HepG2 (cell line): Measurements from ENCODE around the gene RGPD3. TPM values are rescaled to one million over a fixed set of nuclear protein-coding genes. Genes with fewer than 3 reads are reported as not detected.

ENCODE experiments used
- ATAC-seq: fragments of 200-7000 bp; cut with Tn5 transposase; 3 replicates; pipeline ENCODE4 v1.9.1; 2020; ENCODE audit warnings: mild to moderate bottlenecking, moderate library complexity
- BruUV-seq: library from RNA; stranded (reverse); fragments of 400-500 nt; replicated peaks from 2 replicates; lab custom pipeline; 2021; lab: Mats Ljungman, UMichigan
- CTCF ChIA-PET: fragments of 300-600 bp; formaldehyde crosslinking; extraction: SDS; loops from one replicate; lab custom pipeline; 2021; ENCODE audit warnings: low total read pairs, inconsistent platforms, low intra/inter-chr PET ratio; lab: Yijun Ruan, JAX
- POLR2A ChIA-PET: fragments of 350-600 bp; sonication (Branson Sonifier 250); formaldehyde crosslinking; loops from one replicate; lab custom pipeline; 2020; ENCODE audit warnings: antibody characterized with exemption, inconsistent platforms; lab: Yijun Ruan, JAX
- DNase-seq: peaks from one replicate; pipeline ENCODE4 v3.0.0-alpha.2; 2015; ENCODE audit warnings: low spot score
- FAIRE-seq: peaks from 3 replicates; lab custom pipeline; 2011; peaks lifted over from hg19 to GRCh38; lab: Jason Lieb, UNC
- H2AFZ ChIP-seq: one replicate; pipeline ENCODE4 v1.6.1; 2011; ENCODE audit warnings: low read length, inconsistent platforms
- H3K27ac ChIP-seq: fragments of 300-600 bp; 3 replicates; pipeline ENCODE4 v1.8.0; 2011; ENCODE audit warnings: mixed run types, mild to moderate bottlenecking, mixed read lengths, low read length, inconsistent platforms; ENCODE audit not compliant: insufficient read depth; ENCODE audit errors: extremely low read length
- H3K27me3 ChIP-seq, 2 experiments: fragments of 200-600 bp in 1 of 2; 2 replicates in 1 of 2; 3 replicates in 1 of 2; pipeline versions ENCODE4 v1.6.0 to v1.8.0; 2011; ENCODE audit warnings: low read length in 2 of 2, mild to moderate bottlenecking in 2 of 2, moderate library complexity in 2 of 2, inconsistent platforms in 1 of 2; ENCODE audit not compliant: insufficient read depth in 2 of 2, control insufficient read depth in 1 of 2
- H3K36me3 ChIP-seq, 2 experiments: fragments of 200-600 bp in 1 of 2; replicated peaks in 1 of 2; 2 replicates in 1 of 2; 3 replicates in 1 of 2; pipeline versions ENCODE4 v1.5.1 to v1.8.0; 2011; ENCODE audit warnings: low read length in 2 of 2, inconsistent platforms in 1 of 2; ENCODE audit not compliant: insufficient read depth in 2 of 2, control insufficient read depth in 1 of 2
- H3K4me1 ChIP-seq: 2 replicates; pipeline ENCODE4 v1.5.1; 2012; ENCODE audit warnings: low read length, inconsistent platforms; ENCODE audit not compliant: insufficient read depth
- H3K4me2 ChIP-seq: 2 replicates; pipeline ENCODE4 v1.6.0; 2011; ENCODE audit warnings: low read depth, low read length, inconsistent platforms
- H3K4me3 ChIP-seq, 3 experiments: fragments of 200-600 bp in 1 of 3; sonication (generic), shearing (Covaris generic) in 1 of 3; replicated peaks in 1 of 3; 2 replicates each; pipeline ENCODE4 v1.5.1; 2011 to 2016; ENCODE audit warnings: low read length in 3 of 3, inconsistent platforms in 2 of 3, low read depth in 2 of 3, mild to moderate bottlenecking in 2 of 3, control low read depth in 1 of 3, mixed read lengths in 1 of 3; ENCODE audit not compliant: insufficient read depth in 1 of 3
- H3K79me2 ChIP-seq: one replicate; pipeline ENCODE4 v1.6.1; 2011; ENCODE audit warnings: low read length, inconsistent platforms; ENCODE audit not compliant: insufficient read depth
- H3K9ac ChIP-seq: 2 replicates; pipeline ENCODE4 v1.6.0; 2011; ENCODE audit warnings: mild to moderate bottlenecking, low read depth, low read length, inconsistent platforms; ENCODE audit not compliant: insufficient read depth
- H3K9me3 ChIP-seq: 2 replicates; pipeline ENCODE4 v1.5.1; 2012; ENCODE audit warnings: mild to moderate bottlenecking, low read length
- H4K20me1 ChIP-seq: 2 replicates; pipeline ENCODE4 v1.6.0; 2011; ENCODE audit warnings: inconsistent platforms, mild to moderate bottlenecking, low read length, moderate library complexity; ENCODE audit not compliant: insufficient read depth
- POGZ ChIP-seq: sonication (generic); formaldehyde crosslinking; IDR thresholded peaks from 2 replicates; pipeline ENCODE4 v1.4.0; 2020; ENCODE audit warnings: mild to moderate bottlenecking, missing genetic modification reagents
- SNAPC2 ChIP-seq: sonication (generic); formaldehyde crosslinking; IDR thresholded peaks from 2 replicates; pipeline ENCODE4 v1.8.1; 2022; ENCODE audit warnings: mild to moderate bottlenecking, missing genetic modification reagents
- TAF15 ChIP-seq: fragments of 200-400 bp; formaldehyde crosslinking; IDR thresholded peaks from one replicate; pipeline ENCODE4 v1.6.1; 2018; ENCODE audit warnings: mild to moderate bottlenecking, low read depth, low read length; ENCODE audit not compliant: poor library complexity, severe bottlenecking
- TCF12 ChIP-seq, 2 experiments: fragments of 450-650 bp in 1 of 2; sonication (generic) in 1 of 2; formaldehyde crosslinking in 1 of 2; IDR thresholded peaks; 2 replicates each; pipeline versions ENCODE4 v1.6.1 to v1.8.0; 2017 to 2022; ENCODE audit warnings: antibody characterized with exemption in 1 of 2, mild to moderate bottlenecking in 1 of 2, missing genetic modification reagents in 1 of 2, moderate library complexity in 1 of 2
- ZNF766 ChIP-seq: sonication (generic); formaldehyde crosslinking; IDR thresholded peaks from 2 replicates; pipeline ENCODE4 v1.5.0; 2020; ENCODE audit warnings: missing genetic modification reagents, borderline replicate concordance
- WGBS: methylation state at CpG from one replicate; pipeline ENCODE4 v1.1.6; 2017; ENCODE audit warnings: low lambda C conversion rate; 5-methylcytosine and 5-hydroxymethylcytosine counted together
- in situ Hi-C: cut with HindIII; loops from 2 replicates; pipeline ENCODE4 v1.10.0; 2017; ENCODE audit warnings: low pct_unique_long_range_greater_than_20kb; ENCODE audit not compliant: extremely low pct_ligation_motif_present
- intact Hi-C: fragments of 100-400 bp; cut with micrococcal nuclease; formaldehyde crosslinking; loops from one replicate; pipeline ENCODE4 v1.10.0; 2022; ENCODE audit not compliant: unreplicated experiment
- polyA plus RNA-seq, 8 experiments: library from polyadenylated mRNA; depleted of rRNA in 3 of 8; stranded (reverse) in 7 of 8; unstranded in 1 of 8; fragments of >200 nt; fragmentation: Illumina TruSeq in 4 of 8; extraction: Trizol in 4 of 8; gene quantifications; 2 replicates each; pipeline versions ENCODE4 v1.2.1 to v1.2.3, GENCODE V29; 2011 to 2016; ENCODE audit warnings: low read depth in 4 of 8, missing spikeins in 1 of 8, mixed read lengths in 1 of 8; ENCODE audit not compliant: insufficient read depth in 1 of 8
- total RNA-seq, 5 experiments: library from RNA; depleted of rRNA; stranded (reverse); fragments of >200 nt; fragmentation: Illumina TruSeq; extraction: Trizol; gene quantifications; 2 replicates each; pipeline ENCODE4 v1.2.3, GENCODE V29; 2016; ENCODE audit warnings: low read depth in 1 of 5
- TF ChIP-seq, protein P1 (sequence below): sonication (generic); formaldehyde crosslinking; IDR thresholded peaks from 2 replicates; pipeline ENCODE4 v1.4.0; 2020; ENCODE audit warnings: mild to moderate bottlenecking, missing genetic modification reagents
- TF ChIP-seq, protein P2 (sequence below): IDR thresholded peaks from 2 replicates; pipeline ENCODE4 v1.6.1; 2016; ENCODE audit warnings: missing biosample characterization, missing genetic modification reagents, low read depth
- TF ChIP-seq, protein P3 (sequence below): sonication (generic); formaldehyde crosslinking; IDR thresholded peaks from 2 replicates; pipeline ENCODE4 v1.4.0; 2020; ENCODE audit warnings: missing genetic modification reagents, borderline replicate concordance

RGPD3 gene
- total and polyA plus RNA-seq, 2 of the 13 experiments (the other 11 are each of a cell fraction or from before 2014, with no cell fraction given): 0.13 to 0.24 TPM

DNA sequence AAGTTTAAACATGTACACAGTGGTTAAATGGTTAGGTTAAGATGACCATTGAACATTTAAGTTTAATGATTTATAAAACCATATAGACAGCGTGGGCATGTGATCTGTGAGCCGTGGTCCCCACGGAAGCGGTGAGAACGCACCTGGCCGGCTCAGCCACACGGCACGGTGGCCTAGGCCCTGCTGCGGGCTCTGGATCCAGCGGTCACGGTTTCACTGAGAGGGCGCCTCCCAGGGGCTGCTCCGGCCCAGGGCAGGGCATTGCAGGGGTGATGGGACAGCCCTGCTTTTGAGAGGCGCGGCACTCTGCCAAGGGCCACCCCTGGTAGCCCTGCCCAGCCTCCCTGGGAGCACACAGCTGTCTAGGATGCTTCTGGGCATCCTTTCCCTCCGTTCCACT is 124.9 kb downstream of the RGPD3 start:
- ATAC-seq (no peak; the same call in 1 of the 3 replicates), FAIRE-seq (no peak), DNase-seq (no peak)
- no TSS peak for BruUV-seq
- 58% methylated on average over 16 of the region's 16 CpGs for WGBS
- Histone ChIP-seq H3K79me2 (no peaks in the 10 kb centered on the region), H4K20me1 (no peaks in the 10 kb centered on the region), H3K27me3 (peaks cover 0 to 34% of the 10 kb centered on the region in 2 experiments; a peak in 3 of 5 replicates), H3K9me3 (no peaks in the 10 kb centered on the region), H3K4me3 (no peak overlapping the region), H3K36me3 (no peaks in the 10 kb centered on the region), H3K9ac (no peak overlapping the region), H2AFZ (no peak overlapping the region), H3K4me2 (no peak overlapping the region), H3K4me1 (peaks cover 5% of the 10 kb centered on the region), H3K27ac (no peak overlapping the region)
- intact Hi-C loops (no loop called here), in situ Hi-C loops (no loop called here)
- ChIA-PET POLR2A (no interaction called here), CTCF (no interaction called here)
- TF ChIP-seq SNAPC2 (CRISPR knock-in tag) (no peak), TCF12 (IDR thresholded peaks at IDR 0.05) (no peak), TCF12 (CRISPR knock-in tag; IDR thresholded peaks at IDR 0.05) (no peak), TAF15 (no peak), ZNF766 (CRISPR knock-in tag) (no peak), POGZ (CRISPR knock-in tag) (no peak)
- TF ChIP-seq, protein P1, sequence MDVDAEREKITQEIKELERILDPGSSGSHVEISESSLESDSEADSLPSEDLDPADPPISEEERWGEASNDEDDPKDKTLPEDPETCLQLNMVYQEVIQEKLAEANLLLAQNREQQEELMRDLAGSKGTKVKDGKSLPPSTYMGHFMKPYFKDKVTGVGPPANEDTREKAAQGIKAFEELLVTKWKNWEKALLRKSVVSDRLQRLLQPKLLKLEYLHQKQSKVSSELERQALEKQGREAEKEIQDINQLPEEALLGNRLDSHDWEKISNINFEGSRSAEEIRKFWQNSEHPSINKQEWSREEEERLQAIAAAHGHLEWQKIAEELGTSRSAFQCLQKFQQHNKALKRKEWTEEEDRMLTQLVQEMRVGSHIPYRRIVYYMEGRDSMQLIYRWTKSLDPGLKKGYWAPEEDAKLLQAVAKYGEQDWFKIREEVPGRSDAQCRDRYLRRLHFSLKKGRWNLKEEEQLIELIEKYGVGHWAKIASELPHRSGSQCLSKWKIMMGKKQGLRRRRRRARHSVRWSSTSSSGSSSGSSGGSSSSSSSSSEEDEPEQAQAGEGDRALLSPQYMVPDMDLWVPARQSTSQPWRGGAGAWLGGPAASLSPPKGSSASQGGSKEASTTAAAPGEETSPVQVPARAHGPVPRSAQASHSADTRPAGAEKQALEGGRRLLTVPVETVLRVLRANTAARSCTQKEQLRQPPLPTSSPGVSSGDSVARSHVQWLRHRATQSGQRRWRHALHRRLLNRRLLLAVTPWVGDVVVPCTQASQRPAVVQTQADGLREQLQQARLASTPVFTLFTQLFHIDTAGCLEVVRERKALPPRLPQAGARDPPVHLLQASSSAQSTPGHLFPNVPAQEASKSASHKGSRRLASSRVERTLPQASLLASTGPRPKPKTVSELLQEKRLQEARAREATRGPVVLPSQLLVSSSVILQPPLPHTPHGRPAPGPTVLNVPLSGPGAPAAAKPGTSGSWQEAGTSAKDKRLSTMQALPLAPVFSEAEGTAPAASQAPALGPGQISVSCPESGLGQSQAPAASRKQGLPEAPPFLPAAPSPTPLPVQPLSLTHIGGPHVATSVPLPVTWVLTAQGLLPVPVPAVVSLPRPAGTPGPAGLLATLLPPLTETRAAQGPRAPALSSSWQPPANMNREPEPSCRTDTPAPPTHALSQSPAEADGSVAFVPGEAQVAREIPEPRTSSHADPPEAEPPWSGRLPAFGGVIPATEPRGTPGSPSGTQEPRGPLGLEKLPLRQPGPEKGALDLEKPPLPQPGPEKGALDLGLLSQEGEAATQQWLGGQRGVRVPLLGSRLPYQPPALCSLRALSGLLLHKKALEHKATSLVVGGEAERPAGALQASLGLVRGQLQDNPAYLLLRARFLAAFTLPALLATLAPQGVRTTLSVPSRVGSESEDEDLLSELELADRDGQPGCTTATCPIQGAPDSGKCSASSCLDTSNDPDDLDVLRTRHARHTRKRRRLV: no peak
- TF ChIP-seq, protein P2, sequence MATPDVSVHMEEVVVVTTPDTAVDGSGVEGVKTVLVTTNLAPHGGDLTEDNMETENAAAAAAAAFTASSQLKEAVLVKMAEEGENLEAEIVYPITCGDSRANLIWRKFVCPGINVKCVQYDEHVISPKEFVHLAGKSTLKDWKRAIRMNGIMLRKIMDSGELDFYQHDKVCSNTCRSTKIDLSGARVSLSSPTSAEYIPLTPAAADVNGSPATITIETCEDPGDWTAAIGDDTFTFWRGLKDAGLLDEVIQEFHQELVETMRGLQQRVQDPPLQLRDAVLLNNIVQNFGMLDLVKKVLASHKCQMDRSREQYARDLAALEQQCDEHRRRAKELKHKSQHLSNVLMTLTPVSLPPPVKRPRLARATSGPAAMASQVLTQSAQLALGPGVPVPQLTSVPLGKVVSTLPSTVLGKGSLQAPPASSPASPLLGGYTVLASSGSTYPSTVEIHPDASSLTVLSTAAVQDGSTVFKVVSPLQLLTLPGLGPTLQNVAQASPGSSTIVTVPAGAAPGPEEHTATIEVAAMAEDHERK (CRISPR knock-in tag): no peak
- TF ChIP-seq, protein P3, sequence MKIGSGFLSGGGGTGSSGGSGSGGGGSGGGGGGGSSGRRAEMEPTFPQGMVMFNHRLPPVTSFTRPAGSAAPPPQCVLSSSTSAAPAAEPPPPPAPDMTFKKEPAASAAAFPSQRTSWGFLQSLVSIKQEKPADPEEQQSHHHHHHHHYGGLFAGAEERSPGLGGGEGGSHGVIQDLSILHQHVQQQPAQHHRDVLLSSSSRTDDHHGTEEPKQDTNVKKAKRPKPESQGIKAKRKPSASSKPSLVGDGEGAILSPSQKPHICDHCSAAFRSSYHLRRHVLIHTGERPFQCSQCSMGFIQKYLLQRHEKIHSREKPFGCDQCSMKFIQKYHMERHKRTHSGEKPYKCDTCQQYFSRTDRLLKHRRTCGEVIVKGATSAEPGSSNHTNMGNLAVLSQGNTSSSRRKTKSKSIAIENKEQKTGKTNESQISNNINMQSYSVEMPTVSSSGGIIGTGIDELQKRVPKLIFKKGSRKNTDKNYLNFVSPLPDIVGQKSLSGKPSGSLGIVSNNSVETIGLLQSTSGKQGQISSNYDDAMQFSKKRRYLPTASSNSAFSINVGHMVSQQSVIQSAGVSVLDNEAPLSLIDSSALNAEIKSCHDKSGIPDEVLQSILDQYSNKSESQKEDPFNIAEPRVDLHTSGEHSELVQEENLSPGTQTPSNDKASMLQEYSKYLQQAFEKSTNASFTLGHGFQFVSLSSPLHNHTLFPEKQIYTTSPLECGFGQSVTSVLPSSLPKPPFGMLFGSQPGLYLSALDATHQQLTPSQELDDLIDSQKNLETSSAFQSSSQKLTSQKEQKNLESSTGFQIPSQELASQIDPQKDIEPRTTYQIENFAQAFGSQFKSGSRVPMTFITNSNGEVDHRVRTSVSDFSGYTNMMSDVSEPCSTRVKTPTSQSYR (CRISPR knock-in tag): no peak
